Cerebellar nuclear complex (tissue), 1 donor: ENCODE data around the gene RABGAP1L.
"Not testable (repeated sequence)": the region's sequence is repeated elsewhere in the genome, so short reads cannot be mapped to it uniquely, and the experiment has no call there.

Source experiments
- DNase-seq, 2 experiments: peaks; one replicate each; lab custom pipeline; 2025; lab: John Stamatoyannopoulos, UW

Gene RABGAP1L

DNA sequence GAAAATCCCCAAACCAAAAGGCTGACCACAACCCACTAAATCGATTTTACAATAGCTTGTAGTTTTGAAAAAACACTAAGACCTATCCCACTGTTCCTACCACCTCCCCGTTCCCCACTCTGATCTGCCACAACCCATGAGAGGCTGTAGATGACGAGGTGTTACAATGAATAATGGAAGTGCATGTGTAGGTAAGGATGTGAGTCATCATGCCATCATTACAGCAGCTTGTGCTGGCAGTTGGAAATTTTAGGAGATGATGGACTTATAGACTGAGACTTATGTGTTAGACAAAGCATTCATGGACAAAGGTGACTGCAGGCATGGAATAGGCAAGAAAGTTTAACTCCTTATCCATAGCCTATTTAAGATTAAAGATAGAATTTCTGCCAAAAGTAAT, 655.7 kb downstream of the RABGAP1L start:
- no peak for DNase-seq

GRCh38 chr1:174815474-174815908, 656.2 kb downstream of the RABGAP1L start:
- DNase-seq, result no peak

GRCh38 chr1:174816621-174817020, 657.3 kb downstream of the RABGAP1L start:
- DNase-seq, result not testable (repeated sequence)

DNA sequence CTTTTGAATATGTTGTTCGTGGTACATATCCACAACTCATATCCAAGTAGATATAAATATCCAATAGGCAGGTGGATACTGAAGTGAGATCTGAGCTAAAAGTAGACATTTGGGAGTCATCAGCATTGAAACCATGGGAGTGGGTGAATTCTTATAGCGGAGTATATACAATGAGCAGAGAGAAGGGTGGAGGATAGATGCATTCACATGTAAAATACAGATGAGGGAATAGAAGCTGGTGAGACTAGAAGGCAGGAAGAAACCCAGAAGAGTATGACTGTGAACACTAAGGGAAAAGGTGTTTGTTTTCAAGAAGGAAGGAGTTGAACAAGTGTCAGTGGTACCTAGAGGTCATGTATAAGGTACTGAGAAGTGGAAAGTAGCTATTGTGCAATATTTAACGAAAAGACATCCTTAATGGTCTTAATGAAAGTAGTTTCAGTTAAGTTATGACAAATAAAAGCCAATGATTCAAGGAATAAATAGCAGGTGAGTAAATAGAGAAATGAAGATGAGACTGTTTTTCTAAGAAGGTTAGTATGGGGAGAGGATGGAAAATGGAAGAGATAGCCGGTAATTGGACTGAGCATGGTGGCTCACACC, 658.8 kb downstream of the RABGAP1L start:
- DNase-seq, result no peak

GRCh38 chr1:174818951-174819350, 659.6 kb downstream of the RABGAP1L start:
- DNase-seq, result no peak

DNA sequence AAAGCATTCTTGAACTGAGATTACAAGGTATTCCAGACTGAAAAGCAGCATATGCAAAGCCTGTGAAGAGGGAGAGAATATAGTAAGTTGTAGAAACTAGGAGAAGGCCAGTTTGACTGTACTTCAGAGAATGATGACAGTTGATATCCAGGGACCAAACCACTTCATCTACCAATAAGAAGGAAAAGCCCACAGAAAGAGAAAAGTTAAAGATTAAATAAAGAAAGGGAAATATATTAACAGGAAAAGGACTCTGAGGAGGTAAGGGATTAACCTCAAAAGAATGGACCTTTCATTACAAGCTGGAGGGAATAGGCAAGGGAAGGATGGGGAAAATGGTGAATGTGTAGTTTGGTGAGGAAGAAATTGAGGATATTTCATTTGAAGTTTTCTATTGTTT, 660.3 kb downstream of the RABGAP1L start:
- DNase-seq, result no peak

- no peak for DNase-seq
Observed at GRCh38 chr1:174825127-174825526, 665.8 kb downstream of the RABGAP1L start.

GRCh38 chr1:174825806-174826205, 666.5 kb downstream of the RABGAP1L start:
- no peak for DNase-seq

GRCh38 chr1:174828264-174828663, 668.9 kb downstream of the RABGAP1L start:
- no peak for DNase-seq

DNA sequence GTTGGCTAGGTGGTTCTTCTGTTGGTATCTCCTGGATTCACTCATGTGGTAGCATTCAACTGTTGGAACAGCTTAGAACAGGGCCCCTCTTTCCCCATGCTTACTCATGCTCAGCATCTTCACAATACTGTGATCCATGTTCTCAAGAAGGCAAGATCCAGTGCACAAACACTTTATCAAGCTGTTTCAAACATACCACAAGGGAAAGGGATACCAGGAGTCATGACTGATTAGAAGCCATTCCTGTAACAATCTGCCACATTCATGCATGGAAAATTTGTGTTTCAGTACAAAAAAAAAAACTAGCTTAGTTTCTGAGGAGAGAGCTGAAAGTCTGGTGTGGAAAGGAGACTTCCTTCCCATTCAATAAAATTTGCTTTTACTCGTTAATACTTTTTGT, 670.7 kb downstream of the RABGAP1L start:
- no peak for DNase-seq

- no peak for DNase-seq
Observed at GRCh38 chr1:174836543-174836942, 677.2 kb downstream of the RABGAP1L start.

DNA sequence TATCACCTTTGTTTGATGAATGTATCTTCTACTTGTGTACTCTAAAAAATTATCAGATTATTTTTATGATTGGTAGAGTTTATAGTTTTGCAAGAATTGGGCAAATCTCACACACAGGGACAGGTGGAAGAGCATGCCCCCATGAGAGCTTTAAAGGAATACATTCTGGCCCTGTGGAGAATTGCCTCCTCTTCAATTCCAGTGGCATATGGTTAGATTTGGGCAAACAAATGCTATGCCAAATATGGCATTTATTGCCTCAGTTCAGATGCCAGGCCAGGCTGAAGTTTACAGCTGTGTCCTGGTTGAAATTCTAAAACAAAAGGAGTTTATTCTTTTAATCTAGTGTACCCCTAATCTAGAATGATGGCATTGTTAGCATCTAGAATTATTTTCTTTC, 678.1 kb downstream of the RABGAP1L start:
- peak in 1 of 2 experiments; percentile 61 for DNase-seq

DNA sequence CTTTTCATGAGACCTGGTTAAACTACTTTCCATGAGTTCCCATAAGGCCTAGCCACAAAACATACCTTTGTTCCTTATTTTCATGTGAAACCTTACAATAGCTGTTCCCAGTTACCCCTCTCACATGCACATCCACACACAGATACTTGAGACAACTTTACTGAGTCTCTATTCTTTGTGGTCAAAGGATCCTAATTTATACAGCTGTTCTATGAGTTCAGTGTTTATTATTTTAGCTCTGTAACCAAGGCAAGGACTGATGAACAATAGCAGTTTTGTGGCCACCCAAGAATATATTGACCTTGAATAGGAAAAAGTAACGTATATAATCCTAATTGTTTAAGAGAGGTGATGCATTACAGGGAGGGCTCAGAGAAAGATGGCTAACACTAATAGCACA, 679.9 kb downstream of the RABGAP1L start:
- DNase-seq, result no peak

- no peak for DNase-seq
Observed at GRCh38 chr1:174841747-174842146, 682.4 kb downstream of the RABGAP1L start.

DNA sequence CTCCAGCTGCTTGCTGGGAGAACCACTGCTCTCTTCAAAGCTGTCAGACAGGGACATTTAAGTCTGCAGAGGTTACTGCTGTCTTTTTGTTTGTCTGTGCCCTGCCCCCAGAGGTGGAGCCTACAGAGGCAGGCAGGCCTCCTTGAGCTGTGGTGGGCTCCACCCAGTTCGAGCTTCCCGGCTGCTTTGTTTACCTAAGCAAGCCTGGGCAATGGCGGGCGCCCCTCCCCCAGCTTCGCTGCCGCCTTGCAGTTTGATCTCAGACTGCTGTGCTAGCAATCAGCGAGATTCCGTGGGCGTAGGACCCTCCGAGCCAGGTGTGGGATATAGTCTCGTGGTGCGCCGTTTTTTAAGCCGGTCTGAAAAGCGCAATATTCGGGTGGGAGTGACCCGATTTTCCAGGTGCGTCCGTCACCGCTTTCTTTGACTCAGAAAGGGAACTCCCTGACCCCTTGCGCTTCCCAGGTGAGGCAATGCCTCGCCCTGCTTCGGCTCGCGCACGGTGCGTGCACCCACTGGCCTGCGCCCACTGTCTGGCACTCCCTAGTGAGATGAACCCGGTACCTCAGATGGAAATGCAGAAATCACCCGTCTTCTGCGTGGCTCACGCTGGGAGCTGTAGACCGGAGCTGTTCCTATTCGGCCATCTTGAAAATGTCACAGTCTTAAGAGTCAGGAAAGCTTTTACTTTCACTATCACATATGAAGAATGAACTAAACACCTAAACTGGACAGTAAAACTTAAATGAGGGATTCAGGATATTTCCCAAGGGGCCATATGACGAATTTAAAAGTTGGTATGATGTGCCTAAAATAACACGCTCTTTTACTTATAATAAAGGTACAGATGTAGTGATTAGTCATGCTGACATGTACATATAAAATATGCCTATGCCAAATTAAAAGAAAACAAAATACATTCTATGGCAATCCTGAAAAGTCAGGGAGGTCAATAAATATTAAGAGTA, 689.6 kb downstream of the RABGAP1L start:
- DNase-seq, result not testable (repeated sequence)

DNA sequence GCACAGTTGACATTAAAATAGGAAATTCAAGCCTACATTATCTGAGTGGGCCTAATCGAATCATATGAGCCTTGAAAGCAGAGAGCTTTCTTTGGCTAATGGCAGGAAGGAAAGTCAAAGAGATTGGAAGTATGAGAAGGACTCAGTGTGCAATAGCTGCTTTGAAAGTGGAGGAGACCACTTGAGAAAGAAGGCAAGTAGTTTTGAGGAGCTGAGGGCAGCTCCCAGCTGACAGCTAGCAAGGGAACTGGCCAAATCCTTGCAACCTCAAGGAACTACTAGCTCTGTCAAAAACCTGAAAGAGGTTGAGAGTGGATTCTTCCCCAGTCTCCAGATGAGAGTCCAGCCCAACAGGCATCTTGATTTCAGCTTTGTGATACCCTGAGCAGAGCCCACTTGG, 691.4 kb downstream of the RABGAP1L start:
- no peak for DNase-seq

- DNase-seq, result no peak
Observed at GRCh38 chr1:174858301-174858700, 699.0 kb downstream of the RABGAP1L start.

DNA sequence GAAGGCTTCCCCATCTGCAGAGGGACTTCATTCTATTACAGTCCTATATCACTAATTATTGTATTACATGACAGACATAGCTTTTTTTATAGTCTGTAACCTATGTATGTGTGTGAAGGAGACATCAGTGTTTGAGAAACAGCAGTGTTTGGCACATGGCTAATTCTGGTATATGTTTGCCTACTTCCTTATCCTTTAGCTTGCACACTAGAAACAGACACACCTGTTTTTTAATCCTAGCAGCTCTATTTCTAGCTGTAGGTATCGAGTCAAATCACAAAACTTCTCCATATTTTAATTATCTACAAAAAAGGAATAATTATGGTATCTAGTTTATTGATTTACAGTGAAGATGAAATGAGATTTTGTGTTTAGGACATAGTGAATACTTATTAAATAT, 711.0 kb downstream of the RABGAP1L start:
- DNase-seq, result no peak

- no peak for DNase-seq
Observed at GRCh38 chr1:174871886-174872285, 712.6 kb downstream of the RABGAP1L start.

DNA sequence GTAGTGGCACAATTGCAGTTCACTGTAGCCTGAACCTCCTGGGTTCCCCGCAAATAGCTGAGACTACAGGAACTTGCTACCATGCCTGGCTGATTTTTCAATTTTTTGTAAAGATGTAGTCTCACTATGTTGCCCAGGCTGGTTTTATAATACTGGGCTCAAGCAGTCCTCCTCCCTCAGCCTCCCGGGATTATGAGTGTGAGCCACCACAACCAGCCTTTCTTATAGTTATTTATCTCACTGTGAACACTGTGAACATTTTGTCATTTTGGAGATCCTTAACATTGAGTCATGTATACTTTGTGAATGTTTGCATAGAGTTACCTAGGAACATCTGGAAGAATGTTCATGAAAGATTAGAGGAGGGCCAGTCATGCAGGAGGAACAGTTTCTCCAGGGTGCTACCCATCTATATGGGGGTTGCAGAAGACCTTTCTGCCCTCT, 713.3 kb downstream of the RABGAP1L start:
- DNase-seq, result no peak

DNA sequence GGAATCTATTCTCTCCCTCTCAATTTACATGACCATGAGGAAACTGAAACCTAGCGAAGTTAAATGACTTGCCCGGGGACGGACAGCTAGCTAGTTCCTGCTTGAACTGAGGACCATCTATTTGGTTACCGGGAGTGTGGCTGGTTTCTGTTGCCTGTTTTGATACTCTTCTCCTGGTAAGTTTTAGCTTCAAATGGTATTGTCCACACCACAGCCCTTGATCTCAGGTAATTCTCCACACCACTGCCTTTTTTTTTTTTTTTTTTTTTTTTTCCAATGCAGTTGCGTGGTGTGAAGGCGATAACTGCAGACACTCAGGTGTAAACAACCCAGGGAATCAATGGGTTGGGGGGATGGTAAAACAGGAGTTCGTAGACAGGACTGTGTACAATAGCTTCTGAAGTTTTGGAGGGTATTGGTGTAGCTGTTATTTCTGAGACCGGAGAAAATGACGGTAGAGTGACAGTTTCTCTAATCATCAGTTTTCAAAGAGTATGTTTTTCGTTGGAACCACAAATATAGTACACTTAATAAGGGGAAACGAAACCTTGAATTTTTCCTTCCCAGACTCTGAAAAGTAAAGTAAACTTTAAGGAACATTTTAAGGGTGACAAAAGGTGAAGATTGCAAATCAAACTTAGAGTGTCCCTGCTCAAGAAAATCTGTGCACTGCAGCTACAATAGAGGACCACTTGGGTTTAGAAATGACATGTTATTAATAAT, 715.2 kb downstream of the RABGAP1L start:
- DNase-seq, result no peak

- no peak for DNase-seq
Observed at GRCh38 chr1:174875306-174875705, 716.0 kb downstream of the RABGAP1L start.
